Transverse colon (tissue), 4 donors: ENCODE measurements around the gene MED27.

Source experiments
- POLR2A ChIP-seq: fragments of 450-650 bp; IDR thresholded peaks from one replicate; pipeline ENCODE4 v1.6.1; 2016; ENCODE audit warnings: antibody characterized with exemption, mild to moderate bottlenecking, moderate library complexity
- POLR2AphosphoS5 ChIP-seq, 3 donors: sonication (generic); formaldehyde crosslinking; IDR thresholded peaks; one replicate each; pipeline ENCODE4 v1.6.1; 2016; ENCODE audit warnings: antibody characterized with exemption in 3 of 3
- TF ChIP-seq, protein P1 (sequence below), 5 experiments: fragments of 200-600 bp in 3 of 5; fragments of 450-650 bp in 2 of 5; sonication (generic) in 3 of 5; IDR thresholded peaks; 1 replicate in 2 of 5; 2 replicates in 3 of 5; pipeline ENCODE4 v1.5.1; 2016 to 2017; ENCODE audit warnings: antibody characterized with exemption in 5 of 5, inconsistent platforms in 3 of 5, mild to moderate bottlenecking in 2 of 5, moderate library complexity in 1 of 5

DNA sequence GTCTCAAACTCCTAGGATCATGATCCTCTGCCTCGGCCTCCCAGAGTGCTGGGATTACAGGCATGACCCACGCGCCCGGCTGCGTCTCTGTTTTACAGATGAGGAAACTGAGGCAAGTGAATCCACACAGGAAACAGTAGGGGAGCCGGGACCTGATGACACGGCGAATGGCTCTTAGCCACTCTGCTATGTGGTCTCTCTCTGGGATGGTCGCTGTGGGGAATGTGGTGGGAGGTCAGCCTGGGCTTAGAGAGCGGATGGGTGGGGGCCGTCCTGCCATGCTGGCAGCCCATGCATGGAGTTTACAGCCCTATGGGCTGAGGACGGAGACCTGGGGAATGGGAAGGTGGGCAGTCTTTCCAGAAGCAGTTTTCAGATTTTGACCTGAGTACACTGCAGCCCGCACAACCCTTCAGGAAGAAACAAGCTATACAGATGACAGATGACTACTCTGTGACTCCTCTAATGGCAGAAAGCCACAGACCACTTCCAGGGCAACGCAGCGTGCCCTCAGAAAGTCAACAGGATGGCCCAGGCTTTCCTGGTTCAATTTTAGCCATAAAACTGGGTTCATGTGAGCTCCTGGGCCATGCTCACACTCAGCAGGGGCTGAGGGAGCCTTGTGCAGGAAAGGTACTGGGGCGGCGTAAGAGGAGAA lies 203.7 kb downstream of the MED27 start:
- no peak for TF ChIP-seq POLR2A
- TF ChIP-seq, protein P1, sequence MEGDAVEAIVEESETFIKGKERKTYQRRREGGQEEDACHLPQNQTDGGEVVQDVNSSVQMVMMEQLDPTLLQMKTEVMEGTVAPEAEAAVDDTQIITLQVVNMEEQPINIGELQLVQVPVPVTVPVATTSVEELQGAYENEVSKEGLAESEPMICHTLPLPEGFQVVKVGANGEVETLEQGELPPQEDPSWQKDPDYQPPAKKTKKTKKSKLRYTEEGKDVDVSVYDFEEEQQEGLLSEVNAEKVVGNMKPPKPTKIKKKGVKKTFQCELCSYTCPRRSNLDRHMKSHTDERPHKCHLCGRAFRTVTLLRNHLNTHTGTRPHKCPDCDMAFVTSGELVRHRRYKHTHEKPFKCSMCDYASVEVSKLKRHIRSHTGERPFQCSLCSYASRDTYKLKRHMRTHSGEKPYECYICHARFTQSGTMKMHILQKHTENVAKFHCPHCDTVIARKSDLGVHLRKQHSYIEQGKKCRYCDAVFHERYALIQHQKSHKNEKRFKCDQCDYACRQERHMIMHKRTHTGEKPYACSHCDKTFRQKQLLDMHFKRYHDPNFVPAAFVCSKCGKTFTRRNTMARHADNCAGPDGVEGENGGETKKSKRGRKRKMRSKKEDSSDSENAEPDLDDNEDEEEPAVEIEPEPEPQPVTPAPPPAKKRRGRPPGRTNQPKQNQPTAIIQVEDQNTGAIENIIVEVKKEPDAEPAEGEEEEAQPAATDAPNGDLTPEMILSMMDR (IDR thresholded peaks at IDR 0.05), result no peak
- TF ChIP-seq POLR2AphosphoS5 (IDR thresholded peaks at IDR 0.05), result no peak
